WTC11 (cell line): ENCODE data around the gene NINL.

Experiments
- CTCF ChIP-seq: fragments of 200-600 bp; IDR thresholded peaks from 2 replicates; pipeline ENCODE4 v1.8.0; 2022; ENCODE audit warnings: antibody characterized with exemption
- HMGA2 ChIP-seq: fragments of 250-450 bp; sonication (Bioruptor Pico); IDR thresholded peaks from 2 replicates; pipeline ENCODE4 v1.4.0; 2021; ENCODE audit warnings: mild to moderate bottlenecking, moderate library complexity
- MXD4 ChIP-seq: fragments of 250-450 bp; sonication (Bioruptor Pico); IDR thresholded peaks from 2 replicates; pipeline ENCODE4 v1.8.0; 2021; ENCODE audit warnings: mild to moderate bottlenecking, moderate library complexity, borderline replicate concordance
- TF ChIP-seq, protein P1 (sequence below): sonication (generic); formaldehyde crosslinking; IDR thresholded peaks from 2 replicates; pipeline ENCODE4 v1.8.1; 2022; ENCODE audit warnings: missing genetic modification reagents, borderline replicate concordance
- TF ChIP-seq, protein P2 (sequence below): sonication (generic); formaldehyde crosslinking; IDR thresholded peaks from 2 replicates; pipeline ENCODE4 v1.8.1; 2023; ENCODE audit warnings: mild to moderate bottlenecking, missing genetic modification reagents, moderate library complexity

- TF ChIP-seq CTCF = no peak
- TF ChIP-seq, protein P1, sequence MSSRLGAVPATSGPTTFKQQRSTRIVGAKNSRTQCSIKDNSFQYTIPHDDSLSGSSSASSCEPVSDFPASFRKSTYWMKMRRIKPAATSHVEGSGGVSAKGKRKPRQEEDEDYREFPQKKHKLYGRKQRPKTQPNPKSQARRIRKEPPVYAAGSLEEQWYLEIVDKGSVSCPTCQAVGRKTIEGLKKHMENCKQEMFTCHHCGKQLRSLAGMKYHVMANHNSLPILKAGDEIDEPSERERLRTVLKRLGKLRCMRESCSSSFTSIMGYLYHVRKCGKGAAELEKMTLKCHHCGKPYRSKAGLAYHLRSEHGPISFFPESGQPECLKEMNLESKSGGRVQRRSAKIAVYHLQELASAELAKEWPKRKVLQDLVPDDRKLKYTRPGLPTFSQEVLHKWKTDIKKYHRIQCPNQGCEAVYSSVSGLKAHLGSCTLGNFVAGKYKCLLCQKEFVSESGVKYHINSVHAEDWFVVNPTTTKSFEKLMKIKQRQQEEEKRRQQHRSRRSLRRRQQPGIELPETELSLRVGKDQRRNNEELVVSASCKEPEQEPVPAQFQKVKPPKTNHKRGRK (CRISPR knock-in tag) = no peak
- TF ChIP-seq HMGA2 = no peak
- TF ChIP-seq, protein P2, sequence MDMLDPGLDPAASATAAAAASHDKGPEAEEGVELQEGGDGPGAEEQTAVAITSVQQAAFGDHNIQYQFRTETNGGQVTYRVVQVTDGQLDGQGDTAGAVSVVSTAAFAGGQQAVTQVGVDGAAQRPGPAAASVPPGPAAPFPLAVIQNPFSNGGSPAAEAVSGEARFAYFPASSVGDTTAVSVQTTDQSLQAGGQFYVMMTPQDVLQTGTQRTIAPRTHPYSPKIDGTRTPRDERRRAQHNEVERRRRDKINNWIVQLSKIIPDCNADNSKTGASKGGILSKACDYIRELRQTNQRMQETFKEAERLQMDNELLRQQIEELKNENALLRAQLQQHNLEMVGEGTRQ (CRISPR knock-in tag) = no peak; the same call in 1 of the 2 replicates
- no peak for TF ChIP-seq MXD4 (CRISPR knock-in tag)
Observed at GRCh38 chr20:25623736-25624499, 38.6 kb upstream of the NINL start, which contains the start of gene NANP.
